Mucosa of gallbladder (tissue), 1 donor: ENCODE results near the gene RGR. TPM values are rescaled to one million over a fixed set of nuclear protein-coding genes. Genes with fewer than 3 reads are reported as not detected.
A peak's percentile ranks its signal among the peaks of the same experiment; 100 is the strongest.

Experiments
- DNase-seq: peaks from one replicate; pipeline ENCODE4 v3.0.0-alpha.2; 2020; ENCODE audit warnings: low spot score
- total RNA-seq: library from RNA; stranded (reverse); gene quantifications from one replicate; pipeline ENCODE4 v1.2.1, GENCODE V29; 2021
- donor health status: DM: no; HTN: no; CAD: no.

The RGR gene
- not detected for total RNA-seq

GRCh38 chr10:84244651-84245270, at the start of gene RGR:
TSS of gene RGR (plus strand) at chr10:84245053. CDS start at chr10:84245091, 38 bp downstream.
- DNase-seq: no peak

- no peak for DNase-seq
Measured at GRCh38 chr10:84196083-84196482, 48.8 kb upstream of the RGR start.

GRCh38 chr10:84196941-84197340, 47.9 kb upstream of the RGR start:
- peak; percentile 42 for DNase-seq

GRCh38 chr10:84197643-84198042, 47.2 kb upstream of the RGR start:
- DNase-seq: no peak

- DNase-seq: no peak
Measured at GRCh38 chr10:84198206-84198915, 46.5 kb upstream of the RGR start.

- DNase-seq: peak; percentile 34
Measured at GRCh38 chr10:84200537-84201243, 44.2 kb upstream of the RGR start.

GRCh38 chr10:84201244-84201606, 43.6 kb upstream of the RGR start:
- DNase-seq: no peak

- DNase-seq: no peak
Measured at GRCh38 chr10:84201682-84202081, 43.2 kb upstream of the RGR start.

GRCh38 chr10:84202349-84202748, 42.5 kb upstream of the RGR start:
- no peak for DNase-seq

GRCh38 chr10:84204122-84204521, 40.7 kb upstream of the RGR start:
- no peak for DNase-seq

GRCh38 chr10:84204610-84205009, 40.2 kb upstream of the RGR start:
- DNase-seq: no peak

GRCh38 chr10:84205049-84205852, 39.6 kb upstream of the RGR start:
- peak; percentile 64 for DNase-seq

GRCh38 chr10:84205853-84206525, 38.9 kb upstream of the RGR start:
- no peak for DNase-seq

- no peak for DNase-seq
Measured at GRCh38 chr10:84208023-84208422, 36.8 kb upstream of the RGR start.

- no peak for DNase-seq
Measured at GRCh38 chr10:84211566-84211965, 33.3 kb upstream of the RGR start.

GRCh38 chr10:84212014-84212413, 32.8 kb upstream of the RGR start:
- DNase-seq: no peak

GRCh38 chr10:84213076-84213475, 31.8 kb upstream of the RGR start:
- DNase-seq: no peak

GRCh38 chr10:84214046-84214572, 30.7 kb upstream of the RGR start:
- DNase-seq: no peak

- no peak for DNase-seq
Measured at GRCh38 chr10:84214612-84215235, 30.1 kb upstream of the RGR start.

- no peak for DNase-seq
Measured at GRCh38 chr10:84216834-84217233, 28.0 kb upstream of the RGR start.

GRCh38 chr10:84217746-84218145, 27.1 kb upstream of the RGR start:
- DNase-seq: no peak
